ENCODE data around the gene TMEM87A.

TMEM87A gene

DNA sequence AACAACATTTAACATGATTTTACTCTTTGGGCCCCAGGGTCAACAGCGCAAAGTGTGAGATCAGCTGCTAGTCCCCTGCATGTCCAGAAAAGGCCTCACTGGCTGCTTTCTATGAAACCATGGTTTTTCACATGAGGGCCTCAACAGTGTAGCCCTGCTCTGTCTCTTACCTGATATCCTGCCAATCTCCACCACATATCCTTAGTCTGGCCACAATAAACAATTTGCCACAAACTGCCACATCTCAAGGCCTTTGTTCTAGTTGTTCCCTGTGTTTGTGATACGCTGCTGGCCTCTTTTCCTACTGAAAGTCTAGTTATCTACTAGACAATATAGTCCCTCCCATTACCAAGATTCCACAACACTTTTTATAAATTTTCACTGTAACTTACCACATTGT is 82.9 kb downstream of the TMEM87A start:
- no peak overlapping the region for H3K4me3 ChIP-seq (ENCODE audit: low read depth, low read length)
- DNase-seq (ENCODE audit: low read depth, low spot score) = no peak
- TF ChIP-seq, protein P1, sequence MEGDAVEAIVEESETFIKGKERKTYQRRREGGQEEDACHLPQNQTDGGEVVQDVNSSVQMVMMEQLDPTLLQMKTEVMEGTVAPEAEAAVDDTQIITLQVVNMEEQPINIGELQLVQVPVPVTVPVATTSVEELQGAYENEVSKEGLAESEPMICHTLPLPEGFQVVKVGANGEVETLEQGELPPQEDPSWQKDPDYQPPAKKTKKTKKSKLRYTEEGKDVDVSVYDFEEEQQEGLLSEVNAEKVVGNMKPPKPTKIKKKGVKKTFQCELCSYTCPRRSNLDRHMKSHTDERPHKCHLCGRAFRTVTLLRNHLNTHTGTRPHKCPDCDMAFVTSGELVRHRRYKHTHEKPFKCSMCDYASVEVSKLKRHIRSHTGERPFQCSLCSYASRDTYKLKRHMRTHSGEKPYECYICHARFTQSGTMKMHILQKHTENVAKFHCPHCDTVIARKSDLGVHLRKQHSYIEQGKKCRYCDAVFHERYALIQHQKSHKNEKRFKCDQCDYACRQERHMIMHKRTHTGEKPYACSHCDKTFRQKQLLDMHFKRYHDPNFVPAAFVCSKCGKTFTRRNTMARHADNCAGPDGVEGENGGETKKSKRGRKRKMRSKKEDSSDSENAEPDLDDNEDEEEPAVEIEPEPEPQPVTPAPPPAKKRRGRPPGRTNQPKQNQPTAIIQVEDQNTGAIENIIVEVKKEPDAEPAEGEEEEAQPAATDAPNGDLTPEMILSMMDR (IDR thresholded peaks at IDR 0.05; ENCODE audit: low read depth, low read length) = no peak
- in situ Hi-C loops (cut with HindIII; ENCODE audit: low sequenced_read_pairs) = no loop called here

DNA sequence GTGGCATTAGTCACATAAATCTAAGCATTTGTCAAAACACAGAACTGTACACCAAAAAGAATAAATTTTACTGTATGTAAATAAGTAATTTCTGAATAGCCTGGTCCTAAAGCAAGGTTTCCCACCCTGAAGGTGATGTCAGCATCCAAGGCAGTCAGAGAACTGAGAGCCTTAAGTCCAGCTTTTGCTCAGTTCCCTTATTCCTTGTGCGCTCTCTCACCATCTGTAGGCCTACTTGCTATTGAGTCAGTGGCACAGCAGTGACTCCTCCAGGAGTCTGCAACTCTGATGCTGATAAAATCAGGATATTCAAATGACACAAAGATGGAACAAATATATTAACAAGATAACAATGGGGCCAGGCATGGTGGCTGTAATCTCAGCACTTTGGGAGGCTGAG is 87.4 kb downstream of the TMEM87A start:
- in situ Hi-C loops (cut with HindIII; ENCODE audit: low sequenced_read_pairs) = no loop called here
- DNase-seq (ENCODE audit: low read depth, low spot score) = no peak
- TF ChIP-seq, protein P1 (IDR thresholded peaks at IDR 0.05; ENCODE audit: low read depth, low read length) = no peak
- no peak overlapping the region for H3K4me3 ChIP-seq (ENCODE audit: low read depth, low read length)

GRCh38 chr15:42184736-42185135 is 88.5 kb downstream of the TMEM87A start:
- no peak for DNase-seq (ENCODE audit: low read depth, low spot score)
- TF ChIP-seq, protein P1 (IDR thresholded peaks at IDR 0.05; ENCODE audit: low read depth, low read length) = no peak
- H3K4me3 ChIP-seq (ENCODE audit: low read depth, low read length) = no peak overlapping the region
- in situ Hi-C loops (cut with HindIII; ENCODE audit: low sequenced_read_pairs) = no loop called here

DNA sequence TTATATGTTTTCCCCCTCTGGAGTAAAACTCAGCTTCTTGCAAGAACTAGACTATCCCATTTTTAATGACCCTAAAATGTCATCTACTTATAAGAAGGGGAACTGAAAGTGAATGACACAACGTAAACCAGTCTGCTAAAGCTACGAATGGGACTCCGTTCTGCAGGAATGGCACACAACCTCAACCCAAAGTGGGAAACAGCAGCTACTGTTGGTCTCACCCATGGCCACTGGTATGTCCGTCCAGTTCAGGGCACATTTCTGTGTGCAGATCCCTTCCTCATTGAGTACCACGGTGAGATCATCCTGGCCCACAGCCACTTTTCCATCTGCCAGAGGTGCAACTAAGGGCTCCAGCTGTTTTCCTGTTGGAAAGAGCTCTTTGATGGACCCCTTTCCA is 88.9 kb downstream of the TMEM87A start:
- no peak overlapping the region for H3K4me3 ChIP-seq (ENCODE audit: low read depth, low read length)
- in situ Hi-C loops (cut with HindIII; ENCODE audit: low sequenced_read_pairs) = no loop called here
- peak; percentile 6 for DNase-seq (ENCODE audit: low read depth, low spot score)
- TF ChIP-seq, protein P1 (IDR thresholded peaks at IDR 0.05; ENCODE audit: low read depth, low read length) = no peak

DNA sequence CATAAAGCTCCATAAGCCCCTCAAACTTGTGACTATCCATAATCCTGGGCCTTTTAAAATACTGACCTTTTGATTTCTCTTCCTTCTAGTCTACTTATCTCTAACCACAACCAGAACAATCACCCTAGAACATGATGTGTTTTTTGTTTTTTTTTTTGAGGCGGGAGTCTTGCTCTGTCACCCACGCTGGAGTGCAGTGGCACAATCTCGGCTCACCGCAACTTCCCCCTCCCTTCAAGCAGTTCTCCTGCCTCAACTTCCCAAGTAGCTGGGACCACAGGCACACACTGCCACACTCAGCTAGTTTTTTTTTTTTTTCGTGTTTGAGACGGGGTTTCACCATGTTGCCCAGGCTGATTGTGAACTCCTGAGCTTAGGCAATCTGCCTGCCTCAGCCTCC is 90.3 kb downstream of the TMEM87A start:
- in situ Hi-C loops (cut with HindIII; ENCODE audit: low sequenced_read_pairs) = no loop called here
- TF ChIP-seq, protein P1 (IDR thresholded peaks at IDR 0.05; ENCODE audit: low read depth, low read length) = no peak
- DNase-seq (ENCODE audit: low read depth, low spot score) = no peak
- H3K4me3 ChIP-seq (ENCODE audit: low read depth, low read length) = no peak overlapping the region

- no peak overlapping the region for H3K4me3 ChIP-seq (ENCODE audit: low read depth, low read length)
- TF ChIP-seq, protein P1 (IDR thresholded peaks at IDR 0.05; ENCODE audit: low read depth, low read length) = no peak
- in situ Hi-C loops (cut with HindIII; ENCODE audit: low sequenced_read_pairs) = no loop called here
- no peak for DNase-seq (ENCODE audit: low read depth, low spot score)
These were observed 90.8 kb downstream of the TMEM87A start for GRCh38 chr15:42182328-42182886.

- DNase-seq (ENCODE audit: low read depth, low spot score) = no peak
- in situ Hi-C loops (cut with HindIII; ENCODE audit: low sequenced_read_pairs) = no loop called here
- TF ChIP-seq, protein P1 (IDR thresholded peaks at IDR 0.05; ENCODE audit: low read depth, low read length) = no peak
- no peak overlapping the region for H3K4me3 ChIP-seq (ENCODE audit: low read depth, low read length)
These were observed 95.2 kb downstream of the TMEM87A start for GRCh38 chr15:42178056-42178455.
